Thyroid gland (tissue), 4 donors: Measurements from ENCODE around the gene ZFYVE26. TPM values are rescaled to one million over a fixed set of nuclear protein-coding genes. Genes with fewer than 3 reads are reported as not detected.
A peak's percentile ranks its signal among the peaks of the same experiment; 100 is the strongest.
"Not testable (repeated sequence)": the region's sequence is repeated elsewhere in the genome, so short reads cannot be mapped to it uniquely, and the experiment has no call there.

Experiments used
- DNase-seq, 2 donors: peaks; one replicate each; pipeline ENCODE4 v3.0.0-alpha.2; 2019
- H3K27ac ChIP-seq, 3 donors: fragments of 200-600 bp; sonication (generic); 1 replicate in 2 of 3; 2 replicates in 1 of 3; pipeline ENCODE4 v1.5.1; 2016 to 2019; ENCODE audit warnings: mild to moderate bottlenecking in 1 of 3, moderate library complexity in 1 of 3
- H3K27me3 ChIP-seq: fragments of 200-600 bp; sonication (generic); one replicate; pipeline ENCODE4 v1.5.1; 2019
- H3K36me3 ChIP-seq, 2 donors: fragments of 200-600 bp; sonication (generic); one replicate each; pipeline ENCODE4 v1.5.1; 2016 to 2019
- H3K4me1 ChIP-seq, 2 donors: fragments of 200-600 bp; sonication (generic); one replicate each; pipeline ENCODE4 v1.5.1; 2017 to 2019
- H3K4me3 ChIP-seq, 3 donors: fragments of 200-600 bp; sonication (generic); replicated peaks in 1 of 3; 1 replicate in 2 of 3; 2 replicates in 1 of 3; pipeline ENCODE4 v1.5.1; 2016; ENCODE audit warnings: mild to moderate bottlenecking in 1 of 3
- H3K9me3 ChIP-seq: fragments of 200-600 bp; sonication (generic); one replicate; pipeline ENCODE4 v1.5.1; 2017
- POLR2A ChIP-seq, 2 donors: fragments of 450-650 bp; IDR thresholded peaks; one replicate each; pipeline ENCODE4 v1.6.1; 2017; ENCODE audit warnings: antibody characterized with exemption in 2 of 2, mild to moderate bottlenecking in 2 of 2, moderate library complexity in 1 of 2
- WGBS, 2 donors: methylation state at CpG; one replicate each; pipeline ENCODE4 v1.1.5; 2017; 5-methylcytosine and 5-hydroxymethylcytosine counted together
- intact Hi-C: fragments of 100-400 bp; cut with DNase I; formaldehyde crosslinking; loops from one replicate; pipeline ENCODE4 v1.15.1; 2023
- total RNA-seq, 4 donors: library from RNA; depleted of rRNA; stranded (reverse); fragments of >200 nt; gene quantifications; one replicate each; pipeline ENCODE4 v1.2.3, GENCODE V29; 2016
- TF ChIP-seq, protein P1 (sequence below), 6 experiments: fragments of 200-600 bp in 3 of 6; fragments of 450-650 bp in 3 of 6; sonication (generic) in 3 of 6; IDR thresholded peaks; one replicate each; pipeline ENCODE4 v1.5.1; 2016 to 2019; ENCODE audit warnings: antibody characterized with exemption in 6 of 6, mild to moderate bottlenecking in 2 of 6, inconsistent platforms in 1 of 6, moderate library complexity in 1 of 6

Gene ZFYVE26
- total RNA-seq, 4 donors from 2014 or later: 21.5 to 49.7 (median 37.1) TPM

DNA sequence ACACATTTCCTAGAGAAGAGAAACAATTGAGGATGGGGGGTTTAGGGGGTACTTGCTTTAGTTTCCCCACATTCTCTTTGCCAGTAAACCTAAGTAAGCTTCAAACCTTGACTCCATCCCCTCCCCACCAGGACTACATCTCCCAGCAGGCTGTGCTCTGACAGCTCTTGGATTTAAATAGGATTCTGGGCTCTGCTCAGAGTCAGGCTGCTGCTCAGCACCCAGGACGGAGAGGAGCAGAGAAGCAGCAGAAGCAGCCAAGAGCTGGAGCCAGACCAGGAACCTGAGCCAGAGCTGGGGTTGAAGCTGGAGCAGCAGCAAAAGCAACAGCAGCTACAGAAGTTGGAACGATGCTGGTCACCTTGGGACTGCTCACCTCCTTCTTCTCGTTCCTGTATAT lies 94.1 kb downstream of the ZFYVE26 start:
- Histone ChIP-seq H3K9me3 (no peaks in the 10 kb centered on the region), H3K4me1 (peaks cover 3 to 15% of the 10 kb centered on the region in 2 donors), H3K27me3 (no peaks in the 10 kb centered on the region), H3K27ac (no peak overlapping the region), H3K36me3 (no peaks in the 10 kb centered on the region), H3K4me3 (no peak overlapping the region)
- TF ChIP-seq POLR2A (IDR thresholded peaks at IDR 0.05): peak in 1 of 2 donors; percentile 51
- TF ChIP-seq, protein P1, sequence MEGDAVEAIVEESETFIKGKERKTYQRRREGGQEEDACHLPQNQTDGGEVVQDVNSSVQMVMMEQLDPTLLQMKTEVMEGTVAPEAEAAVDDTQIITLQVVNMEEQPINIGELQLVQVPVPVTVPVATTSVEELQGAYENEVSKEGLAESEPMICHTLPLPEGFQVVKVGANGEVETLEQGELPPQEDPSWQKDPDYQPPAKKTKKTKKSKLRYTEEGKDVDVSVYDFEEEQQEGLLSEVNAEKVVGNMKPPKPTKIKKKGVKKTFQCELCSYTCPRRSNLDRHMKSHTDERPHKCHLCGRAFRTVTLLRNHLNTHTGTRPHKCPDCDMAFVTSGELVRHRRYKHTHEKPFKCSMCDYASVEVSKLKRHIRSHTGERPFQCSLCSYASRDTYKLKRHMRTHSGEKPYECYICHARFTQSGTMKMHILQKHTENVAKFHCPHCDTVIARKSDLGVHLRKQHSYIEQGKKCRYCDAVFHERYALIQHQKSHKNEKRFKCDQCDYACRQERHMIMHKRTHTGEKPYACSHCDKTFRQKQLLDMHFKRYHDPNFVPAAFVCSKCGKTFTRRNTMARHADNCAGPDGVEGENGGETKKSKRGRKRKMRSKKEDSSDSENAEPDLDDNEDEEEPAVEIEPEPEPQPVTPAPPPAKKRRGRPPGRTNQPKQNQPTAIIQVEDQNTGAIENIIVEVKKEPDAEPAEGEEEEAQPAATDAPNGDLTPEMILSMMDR (IDR thresholded peaks at IDR 0.05): no peak
- peak; percentile 85 to 90 for DNase-seq
- intact Hi-C loops: no loop called here
- WGBS, 2 donors: 0 to 6% methylated on average over 3 of the region's 3 CpGs

DNA sequence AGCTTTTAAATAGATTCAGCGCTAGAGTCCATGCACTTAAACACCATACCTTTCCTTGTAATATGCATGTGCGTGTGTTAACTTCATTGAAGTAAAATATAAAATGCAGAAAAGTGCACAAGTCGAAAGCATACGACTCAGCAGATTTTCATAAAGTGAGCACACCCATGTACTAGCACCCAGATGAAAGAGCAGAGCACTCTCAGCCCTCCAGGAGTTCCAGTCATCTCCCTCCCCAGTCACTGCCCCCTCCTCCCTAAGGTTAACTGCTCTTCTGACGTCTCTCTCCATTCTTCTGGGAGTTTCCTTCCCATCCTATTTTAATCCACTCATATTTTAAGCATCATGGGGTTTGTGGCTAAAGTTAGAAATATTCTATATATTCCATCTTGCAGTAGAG lies 94.5 kb downstream of the ZFYVE26 start:
- H3K27me3 ChIP-seq: no peaks in the 10 kb centered on the region
- H3K4me1 ChIP-seq: peaks cover 1 to 11% of the 10 kb centered on the region in 2 donors
- no peak for TF ChIP-seq POLR2A (IDR thresholded peaks at IDR 0.05)
- TF ChIP-seq, protein P1 (IDR thresholded peaks at IDR 0.05): no peak
- WGBS, 2 donors: 63 to 69% methylated on average over 5 of the region's 5 CpGs
- no peak overlapping the region for H3K27ac ChIP-seq
- no peaks in the 10 kb centered on the region for H3K36me3 ChIP-seq
- no peaks in the 10 kb centered on the region for H3K9me3 ChIP-seq
- no peak for DNase-seq
- no peak overlapping the region for H3K4me3 ChIP-seq
- intact Hi-C loops: no loop called here

DNA sequence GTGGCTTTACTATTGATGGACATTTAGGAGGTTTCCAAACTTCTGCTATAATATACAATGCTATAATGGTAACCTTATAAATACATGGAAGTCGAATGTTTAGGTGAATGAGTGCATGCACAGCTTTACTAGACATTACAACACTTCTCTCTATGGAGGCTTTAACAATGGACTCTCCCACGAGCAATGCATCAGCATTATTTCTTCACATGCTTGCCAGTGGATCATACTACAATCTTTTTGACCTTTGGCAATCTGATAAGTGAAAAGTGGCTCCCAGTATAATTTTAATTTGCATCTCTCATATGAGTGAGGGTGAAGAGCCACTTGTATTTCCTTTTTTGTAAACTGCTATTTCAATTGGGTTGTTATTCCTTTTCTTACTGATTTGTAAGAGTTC lies 96.5 kb downstream of the ZFYVE26 start:
- TF ChIP-seq POLR2A (IDR thresholded peaks at IDR 0.05): no peak
- TF ChIP-seq, protein P1 (IDR thresholded peaks at IDR 0.05): no peak
- no peaks in the 10 kb centered on the region for H3K27me3 ChIP-seq
- H3K4me1 ChIP-seq: peaks cover 0 to 9% of the 10 kb centered on the region in 2 donors
- intact Hi-C loops: no loop called here
- DNase-seq: no peak
- WGBS, 2 donors: 54 to 61% methylated on average over 2 of the region's 2 CpGs
- H3K9me3 ChIP-seq: no peaks in the 10 kb centered on the region
- H3K27ac ChIP-seq: no peak overlapping the region
- no peak overlapping the region for H3K4me3 ChIP-seq
- H3K36me3 ChIP-seq: no peaks in the 10 kb centered on the region

DNA sequence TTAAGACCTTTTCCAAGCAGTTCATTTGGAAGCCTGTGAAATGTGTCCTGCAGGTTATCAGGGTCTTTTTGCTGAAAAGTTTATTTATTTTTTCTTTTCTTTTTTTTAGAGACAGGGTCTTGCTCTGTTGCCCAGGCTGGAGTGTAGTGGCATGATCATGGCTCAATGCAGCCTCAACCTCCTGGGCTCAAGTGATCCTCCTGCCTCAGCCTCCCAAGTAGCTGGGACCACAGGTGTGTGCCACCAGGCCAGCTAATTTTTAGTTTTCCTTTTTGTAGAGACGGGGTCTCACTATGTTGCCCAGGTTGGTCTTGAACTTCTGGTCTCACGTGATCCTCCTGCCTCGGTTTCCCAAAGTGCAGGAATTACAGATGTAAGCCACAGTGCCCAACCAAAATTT lies 97.0 kb downstream of the ZFYVE26 start:
- H3K9me3 ChIP-seq, H3K27ac ChIP-seq, H3K27me3 ChIP-seq, H3K4me1 ChIP-seq, DNase-seq, intact Hi-C loops, H3K4me3 ChIP-seq, H3K36me3 ChIP-seq: not testable (repeated sequence)
- WGBS, 2 donors: 89 to 97% methylated on average over 3 of the region's 3 CpGs

DNA sequence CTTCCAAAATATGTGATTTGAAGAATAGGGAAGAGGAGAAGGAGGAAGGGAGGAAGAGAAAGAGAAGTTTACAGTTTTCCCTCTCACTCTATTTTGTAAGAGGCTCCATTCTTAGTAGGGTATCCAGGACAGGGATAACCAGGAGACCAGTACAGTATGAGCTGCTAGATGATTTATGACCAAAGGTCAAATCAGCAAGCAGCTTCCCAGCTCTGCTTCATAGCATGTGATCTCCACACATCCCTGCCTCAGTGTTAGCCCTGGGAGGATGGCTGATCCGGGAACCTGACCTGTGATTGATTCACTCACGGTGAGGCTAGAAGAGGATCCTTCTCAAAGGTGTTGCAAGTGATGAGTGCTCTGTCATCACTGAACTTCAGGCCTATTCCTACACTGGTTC lies 98.1 kb downstream of the ZFYVE26 start:
- WGBS, 2 donors: 74 to 75% methylated on average over 2 of the region's 2 CpGs
- Histone ChIP-seq H3K4me3 (no peak overlapping the region), H3K4me1 (peaks cover 0 to 9% of the 10 kb centered on the region in 2 donors), H3K27ac (no peak overlapping the region), H3K9me3 (no peaks in the 10 kb centered on the region), H3K36me3 (no peaks in the 10 kb centered on the region), H3K27me3 (no peaks in the 10 kb centered on the region)
- no peak for DNase-seq
- TF ChIP-seq, protein P1 (IDR thresholded peaks at IDR 0.05): no peak
- no peak for TF ChIP-seq POLR2A (IDR thresholded peaks at IDR 0.05)
- intact Hi-C loops: no loop called here

DNA sequence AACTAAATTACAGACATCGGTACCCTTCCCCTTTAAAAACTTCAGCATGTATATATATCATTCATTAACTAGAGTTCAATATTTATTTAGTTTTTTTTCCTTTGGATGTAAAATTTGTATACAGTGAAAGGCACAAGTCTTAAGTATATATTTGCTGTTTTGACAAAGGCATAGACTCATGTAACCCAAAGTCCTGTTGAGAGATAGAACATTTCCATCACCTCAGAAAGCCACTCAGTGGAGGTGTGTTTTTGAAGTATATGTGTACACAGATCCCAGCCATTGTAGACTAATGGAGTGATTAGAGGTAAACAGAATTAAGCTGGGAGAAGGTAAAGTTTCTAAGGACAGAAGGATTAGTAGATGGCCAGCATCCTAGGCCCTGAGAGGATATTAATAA lies 99.3 kb downstream of the ZFYVE26 start:
- H3K4me3 ChIP-seq: no peak overlapping the region
- peaks cover 0 to 3% of the 10 kb centered on the region in 2 donors for H3K4me1 ChIP-seq
- TF ChIP-seq, protein P1 (IDR thresholded peaks at IDR 0.05): no peak
- TF ChIP-seq POLR2A (IDR thresholded peaks at IDR 0.05): no peak
- H3K27ac ChIP-seq: no peak overlapping the region
- no peak for DNase-seq
- no peaks in the 10 kb centered on the region for H3K9me3 ChIP-seq
- WGBS, 2 donors: 95 to 97% methylated on average over 1 of the region's 1 CpG
- intact Hi-C loops: no loop called here
- no peaks in the 10 kb centered on the region for H3K27me3 ChIP-seq
- no peaks in the 10 kb centered on the region for H3K36me3 ChIP-seq
